ENCODE measurements around the gene OSBPL3.

Gene OSBPL3

GRCh38 chr7:24793982-24794648, 185.9 kb downstream of the OSBPL3 start:
- Histone ChIP-seq H3K4me3 (ENCODE audit: low read depth, low read length) (no peak overlapping the region), H3K36me3 (replicated peaks) (no peaks in the 10 kb centered on the region), H3K27ac (no peak overlapping the region), H3K27me3 (replicated peaks) (no peaks in the 10 kb centered on the region)
- DNase-seq, result no peak
- no peak for TF ChIP-seq CTCF (IDR thresholded peaks at IDR 0.05; ENCODE audit: low read depth, low read length, missing control alignments)
- in situ Hi-C loops (cut with HindIII; ENCODE audit: low pct_ligation_motif_present, low sequenced_read_pairs), result no loop called here

- no peak overlapping the region for H3K4me3 ChIP-seq (ENCODE audit: low read depth, low read length)
- no peaks in the 10 kb centered on the region for H3K36me3 ChIP-seq (replicated peaks)
- in situ Hi-C loops (cut with HindIII; ENCODE audit: low pct_ligation_motif_present, low sequenced_read_pairs), result no loop called here
- no peak for DNase-seq
- no peak for TF ChIP-seq CTCF (IDR thresholded peaks at IDR 0.05; ENCODE audit: low read depth, low read length, missing control alignments)
- no peak overlapping the region for H3K27ac ChIP-seq
- no peaks in the 10 kb centered on the region for H3K27me3 ChIP-seq (replicated peaks)
Measured at GRCh38 chr7:24788961-24789576, 190.9 kb downstream of the OSBPL3 start.

GRCh38 chr7:24788075-24788474, 191.9 kb downstream of the OSBPL3 start:
- Histone ChIP-seq H3K36me3 (replicated peaks) (no peaks in the 10 kb centered on the region), H3K4me3 (ENCODE audit: low read depth, low read length) (no peak overlapping the region), H3K27me3 (replicated peaks) (no peaks in the 10 kb centered on the region), H3K27ac (no peak overlapping the region)
- in situ Hi-C loops (cut with HindIII; ENCODE audit: low pct_ligation_motif_present, low sequenced_read_pairs), result no loop called here
- DNase-seq, result no peak
- peak; percentile 71 for TF ChIP-seq CTCF (IDR thresholded peaks at IDR 0.05; ENCODE audit: low read depth, low read length, missing control alignments)

GRCh38 chr7:24786941-24787340, 193.0 kb downstream of the OSBPL3 start:
- Histone ChIP-seq H3K27ac (peak overlapping the region; percentile 91), H3K27me3 (replicated peaks) (no peaks in the 10 kb centered on the region), H3K4me3 (ENCODE audit: low read depth, low read length) (no peak overlapping the region), H3K36me3 (replicated peaks) (no peaks in the 10 kb centered on the region)
- DNase-seq, result peak; percentile 96
- no peak for TF ChIP-seq CTCF (IDR thresholded peaks at IDR 0.05; ENCODE audit: low read depth, low read length, missing control alignments)
- in situ Hi-C loops (cut with HindIII; ENCODE audit: low pct_ligation_motif_present, low sequenced_read_pairs), result no loop called here

GRCh38 chr7:24786306-24786705, 193.7 kb downstream of the OSBPL3 start:
- no peak for TF ChIP-seq CTCF (IDR thresholded peaks at IDR 0.05; ENCODE audit: low read depth, low read length, missing control alignments)
- in situ Hi-C loops (cut with HindIII; ENCODE audit: low pct_ligation_motif_present, low sequenced_read_pairs), result no loop called here
- H3K4me3 ChIP-seq (ENCODE audit: low read depth, low read length), result no peak overlapping the region
- H3K27ac ChIP-seq, result peak overlapping the region; percentile 91
- H3K27me3 ChIP-seq (replicated peaks), result no peaks in the 10 kb centered on the region
- H3K36me3 ChIP-seq (replicated peaks), result no peaks in the 10 kb centered on the region
- no peak for DNase-seq

Data from brain microvascular endothelial cell (primary cell).